ENCODE data around the gene TCEAL3.
"Not testable (repeated sequence)": the region's sequence is repeated elsewhere in the genome, so short reads cannot be mapped to it uniquely, and the experiment has no call there.

The TCEAL3 gene

GRCh38 chrX:103656617-103657016 is 48.9 kb downstream of the TCEAL3 start:
- DNase-seq, result no peak
- intact Hi-C loops (cut with DNase I), result no loop called here

- intact Hi-C loops (cut with DNase I); DNase-seq: not testable (repeated sequence)
These were observed 49.3 kb downstream of the TCEAL3 start for GRCh38 chrX:103657066-103657465.

- intact Hi-C loops (cut with DNase I), result no loop called here
- DNase-seq, result no peak
These were observed 51.1 kb downstream of the TCEAL3 start for GRCh38 chrX:103658681-103659433.

GRCh38 chrX:103659460-103659859 is 51.7 kb downstream of the TCEAL3 start:
- DNase-seq; intact Hi-C loops (cut with DNase I): not testable (repeated sequence)

All from head of caudate nucleus (tissue), 42 donors.